HCT116 (cell line): ENCODE results near the gene MTARC2. TPM values are rescaled to one million over a fixed set of nuclear protein-coding genes. Genes with fewer than 3 reads are reported as not detected.

Experiments used
- ATAC-seq: fragments of 200-7000 bp; cut with Tn5 transposase; 2 replicates; pipeline ENCODE4 v1.9.1; 2020; ENCODE audit warnings: mild to moderate bottlenecking, moderate library complexity
- BruUV-seq: library from RNA; stranded (reverse); fragments of 400-500 nt; replicated peaks from 2 replicates; lab custom pipeline; 2021; lab: Mats Ljungman, UMichigan
- CTCF ChIA-PET: fragments of 300-600 bp; sonication (Branson Sonifier 250); formaldehyde crosslinking; loops from one replicate; lab custom pipeline; 2021; ENCODE audit warnings: antibody characterized with exemption; lab: Charles Lee
- POLR2A ChIA-PET: fragments of 300-600, 350-600 bp; sonication (Branson Sonifier 250); formaldehyde crosslinking; loops from one replicate; lab custom pipeline; 2021; ENCODE audit warnings: antibody characterized with exemption; lab: Charles Lee
- RAD21 ChIA-PET, 2 experiments: fragments of 300-600 bp; sonication (Branson Sonifier 250); formaldehyde crosslinking; loops; one replicate each; lab custom pipeline; 2023; ENCODE audit warnings: low total read pairs in 2 of 2; ENCODE audit not compliant: uncharacterized antibody in 2 of 2, unreplicated experiment in 2 of 2, low non-redundant PET in 1 of 2; lab: Charles Lee
- DNase-seq: peaks from one replicate; pipeline ENCODE4 v3.0.0-alpha.2; 2010; ENCODE audit warnings: low read depth, low spot score
- H2AFZ ChIP-seq: fragments of 200-600 bp; shearing (Covaris generic), sonication (generic); 2 replicates; pipeline ENCODE4 v1.6.1; 2017; ENCODE audit warnings: low read depth, mixed run types, mixed read lengths, antibody characterized with exemption, low read length; ENCODE audit not compliant: poor library complexity, severe bottlenecking
- H3K27ac ChIP-seq: 2 replicates; pipeline ENCODE4 v1.5.1; 2012; ENCODE audit warnings: low read depth, low read length
- H3K27me3 ChIP-seq: fragments of 200-600 bp; sonication (generic); 2 replicates; pipeline ENCODE4 v1.6.1; 2016; ENCODE audit warnings: mixed run types, low read length, mixed read lengths; ENCODE audit not compliant: insufficient read depth
- H3K36me3 ChIP-seq, 2 experiments: fragments of 200-500 bp in 1 of 2; fragments of 200-600 bp in 1 of 2; sonication (Bioruptor generic) in 1 of 2; sonication (generic) in 1 of 2; 2 replicates each; pipeline versions ENCODE4 v1.5.1 to v1.6.1; 2014 to 2016; ENCODE audit warnings: low read length in 2 of 2, inconsistent platforms in 1 of 2, mixed read lengths in 1 of 2, mixed run types in 1 of 2; ENCODE audit not compliant: insufficient read depth in 2 of 2, control insufficient read depth in 1 of 2
- H3K4me1 ChIP-seq, 2 experiments: fragments of 200-600 bp in 1 of 2; sonication (generic) in 1 of 2; 2 replicates each; pipeline versions ENCODE4 v1.5.1 to v1.6.1; 2012 to 2017; ENCODE audit warnings: low read length in 2 of 2, inconsistent platforms in 1 of 2, mild to moderate bottlenecking in 1 of 2, mixed read lengths in 1 of 2, mixed run types in 1 of 2, moderate library complexity in 1 of 2; ENCODE audit not compliant: insufficient read depth in 2 of 2, control insufficient read depth in 1 of 2
- H3K4me2 ChIP-seq: fragments of 200-600 bp; sonication (generic); 2 replicates; pipeline ENCODE4 v1.6.1; 2017; ENCODE audit warnings: mixed run types, low read length, mixed read lengths
- H3K4me3 ChIP-seq, 2 experiments: fragments of 200-600 bp in 1 of 2; sonication (generic) in 1 of 2; replicated peaks in 1 of 2; 2 replicates each; pipeline ENCODE4 v1.5.1; 2011 to 2016; ENCODE audit warnings: low read length in 2 of 2, control low read depth in 1 of 2, low read depth in 1 of 2, mild to moderate bottlenecking in 1 of 2, mixed read lengths in 1 of 2, mixed run types in 1 of 2
- H3K79me2 ChIP-seq: fragments of 200-600 bp; sonication (generic); 2 replicates; pipeline ENCODE4 v1.6.1; 2017; ENCODE audit warnings: mild to moderate bottlenecking, mixed run types, low read length, moderate library complexity, mixed read lengths; ENCODE audit not compliant: insufficient read depth
- H3K9ac ChIP-seq: fragments of 200-600 bp; sonication (generic); 2 replicates; pipeline ENCODE4 v1.6.1; 2016; ENCODE audit warnings: low read length, mixed read lengths
- H3K9me2 ChIP-seq: fragments of 200-600 bp; sonication (generic), shearing (Covaris generic); 2 replicates; pipeline ENCODE4 v1.6.1; 2017; ENCODE audit warnings: mixed run types, mild to moderate bottlenecking, moderate library complexity; ENCODE audit not compliant: insufficient read depth
- H3K9me3 ChIP-seq, 2 experiments: fragments of 200-500 bp in 1 of 2; fragments of 200-600 bp in 1 of 2; sonication (Bioruptor generic) in 1 of 2; sonication (generic) in 1 of 2; 2 replicates each; pipeline ENCODE4 v1.6.1; 2014 to 2017; ENCODE audit warnings: low read length in 2 of 2, mixed read lengths in 2 of 2, inconsistent platforms in 1 of 2, low read depth in 1 of 2, mild to moderate bottlenecking in 1 of 2, mixed run types in 1 of 2, moderate library complexity in 1 of 2; ENCODE audit not compliant: control insufficient read depth in 1 of 2, insufficient read depth in 1 of 2
- H4K20me1 ChIP-seq: fragments of 200-600 bp; sonication (generic), shearing (Covaris generic); 2 replicates; pipeline ENCODE4 v1.6.1; 2017; ENCODE audit warnings: mixed run types, mild to moderate bottlenecking, moderate library complexity; ENCODE audit not compliant: insufficient read depth
- CBX3 ChIP-seq: IDR thresholded peaks from 2 replicates; pipeline ENCODE4 v1.6.1; 2012; ENCODE audit warnings: low read depth
- CTCF ChIP-seq, 3 experiments: fragments of 200-600 bp in 1 of 3; sonication (generic) in 1 of 3; IDR thresholded peaks in 2 of 3; conservative IDR thresholded peaks in 1 of 3; 2 replicates each; pipeline ENCODE4 v1.5.1; 2012 to 2017; ENCODE audit warnings: low read depth in 2 of 3, low read length in 2 of 3, antibody characterized with exemption in 1 of 3, borderline replicate concordance in 1 of 3, control low read depth in 1 of 3, mild to moderate bottlenecking in 1 of 3, mixed read lengths in 1 of 3, mixed run types in 1 of 3, moderate library complexity in 1 of 3; ENCODE audit not compliant: insufficient read depth in 1 of 3
- EGR1 ChIP-seq: IDR thresholded peaks from 2 replicates; pipeline ENCODE4 v1.6.1; 2012; ENCODE audit warnings: low read depth
- EZH2 ChIP-seq: fragments of 200-600 bp; sonication (generic); IDR thresholded peaks from 2 replicates; pipeline ENCODE4 v1.6.1; 2017; ENCODE audit warnings: antibody characterized with exemption, mixed run types
- EZH2phosphoT487 ChIP-seq: fragments of 200-600 bp; IDR thresholded peaks from 2 replicates; pipeline ENCODE4 v1.6.1; 2018; ENCODE audit warnings: antibody characterized with exemption, borderline replicate concordance
- FOSL1 ChIP-seq: IDR thresholded peaks from 2 replicates; pipeline ENCODE4 v1.6.1; 2012; ENCODE audit warnings: low read depth
- JUND ChIP-seq: IDR thresholded peaks from 2 replicates; pipeline ENCODE4 v1.6.1; 2012
- MAX ChIP-seq: IDR thresholded peaks from 2 replicates; pipeline ENCODE4 v1.6.1; 2012
- POLR2AphosphoS5 ChIP-seq: IDR thresholded peaks from 2 replicates; pipeline ENCODE4 v1.6.1; 2011; ENCODE audit warnings: mild to moderate bottlenecking, low read depth, low read length, moderate library complexity
- RAD21 ChIP-seq: IDR thresholded peaks from 2 replicates; pipeline ENCODE4 v1.6.1; 2012; ENCODE audit warnings: low read depth, mild to moderate bottlenecking
- SRF ChIP-seq: IDR thresholded peaks from 2 replicates; pipeline ENCODE4 v1.6.1; 2012; ENCODE audit warnings: low read depth
- TCF7L2 ChIP-seq: IDR thresholded peaks from 2 replicates; pipeline ENCODE4 v1.7.0; 2011; ENCODE audit warnings: borderline replicate concordance, inconsistent platforms; ENCODE audit not compliant: insufficient read depth, insufficient read length; ENCODE audit errors: extremely low read depth
- intact Hi-C: fragments of 100-400 bp; cut with micrococcal nuclease; formaldehyde crosslinking; loops from 2 replicates; pipeline ENCODE4 v1.10.0; 2022
- total RNA-seq: library from RNA; stranded (reverse); gene quantifications from one replicate; pipeline ENCODE4 v1.2.1, GENCODE V29; 2021; ENCODE audit not compliant: unreplicated experiment
- TF ChIP-seq, protein P1 (sequence below): IDR thresholded peaks from 2 replicates; pipeline ENCODE4 v1.6.1; 2012; ENCODE audit warnings: low read depth

The MTARC2 gene
- total RNA-seq, 1 experiment from 2014 or later = 16.6 TPM

DNA sequence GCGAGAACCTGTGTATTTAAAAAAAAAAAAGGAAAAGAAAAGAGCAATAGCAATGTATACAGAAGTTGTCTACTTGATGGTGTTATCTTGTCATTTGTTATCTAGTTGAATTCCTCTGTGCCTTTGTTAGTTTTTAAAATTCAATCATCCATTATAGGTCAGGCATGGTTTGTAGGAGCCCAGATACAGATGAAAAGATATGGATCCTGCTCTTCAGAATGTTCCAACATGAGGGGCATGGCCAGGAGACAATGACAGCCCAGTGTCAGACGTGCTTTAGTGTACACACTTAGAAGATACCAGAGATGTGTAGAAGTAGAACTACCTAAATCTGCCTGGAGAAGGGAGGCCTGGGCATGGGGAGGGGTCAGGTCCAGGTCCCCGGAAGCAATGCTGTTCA is 16.6 kb downstream of the MTARC2 start (continued):
- TF ChIP-seq MAX (no peak), TCF7L2 (no peak), SRF (no peak)

DNA sequence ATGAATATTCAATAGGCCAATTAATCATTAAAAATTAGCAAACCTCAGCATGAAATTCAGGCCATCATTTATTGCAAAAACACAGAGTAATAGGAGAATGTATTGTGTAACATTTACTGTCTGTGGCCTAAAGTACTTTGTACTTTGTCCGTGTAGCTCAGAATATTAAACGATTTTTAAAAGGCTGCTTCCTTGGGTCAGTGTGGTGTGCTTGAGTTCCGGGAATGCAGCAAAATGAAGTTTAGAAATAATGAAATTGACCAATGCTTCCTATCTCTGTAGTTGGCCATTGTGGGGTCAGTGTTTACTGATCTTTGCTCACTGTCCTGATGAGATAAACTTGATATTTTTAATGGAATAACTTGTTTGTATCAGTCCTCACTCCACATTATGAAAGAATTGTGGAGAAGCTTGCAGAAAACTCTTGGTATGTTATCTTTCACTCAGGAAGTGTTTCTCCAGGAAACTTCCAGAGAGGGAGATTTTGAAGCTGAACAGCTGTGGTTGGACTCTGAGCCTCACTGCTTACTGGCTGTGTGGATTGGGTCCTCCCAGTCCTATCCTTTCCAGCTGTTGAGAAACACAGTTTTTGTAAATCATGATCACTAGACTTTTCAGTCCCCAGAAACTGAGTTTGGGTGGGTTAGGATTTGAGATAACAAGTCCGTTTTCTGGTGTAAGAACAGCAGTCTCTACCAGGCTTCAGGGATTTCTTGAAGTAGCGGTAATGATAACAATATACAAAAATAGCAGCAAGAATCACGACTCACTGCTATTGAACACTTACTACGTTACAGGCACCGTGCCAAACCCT is 19.4 kb downstream of the MTARC2 start:
- Histone ChIP-seq H3K36me3 (peaks cover 0 to 2% of the 10 kb centered on the region in 2 experiments; a peak in 1 of 4 replicates), H3K4me3 (no peak overlapping the region), H3K9me2 (no peaks in the 10 kb centered on the region), H3K9ac (no peak overlapping the region), H3K27ac (no peak overlapping the region), H4K20me1 (no peaks in the 10 kb centered on the region), H3K4me1 (no peaks in the 10 kb centered on the region), H3K27me3 (no peaks in the 10 kb centered on the region)
- intact Hi-C loops = no loop called here
- DNase-seq (no peak), ATAC-seq (no peak)
- CTCF ChIA-PET = no interaction called here
- POLR2A ChIA-PET = no interaction called here
- RAD21 ChIA-PET = no interaction called here
- TF ChIP-seq EZH2phosphoT487 (no peak), EZH2 (no peak), RAD21 (no peak), CTCF (IDR thresholded peaks at IDR 0.05 in 2 of 3, conservative IDR thresholded peaks at IDR 0.05 in 1 of 3; ENCODE audit: borderline replicate concordance in 1 of 3, insufficient read depth in 1 of 3, low read depth in 2 of 3, low read length in 2 of 3) (no peak), TCF7L2 (no peak), FOSL1 (no peak), SRF (no peak), EGR1 (no peak), CBX3 (no peak), JUND (no peak), POLR2AphosphoS5 (no peak)
- TF ChIP-seq, protein P1, sequence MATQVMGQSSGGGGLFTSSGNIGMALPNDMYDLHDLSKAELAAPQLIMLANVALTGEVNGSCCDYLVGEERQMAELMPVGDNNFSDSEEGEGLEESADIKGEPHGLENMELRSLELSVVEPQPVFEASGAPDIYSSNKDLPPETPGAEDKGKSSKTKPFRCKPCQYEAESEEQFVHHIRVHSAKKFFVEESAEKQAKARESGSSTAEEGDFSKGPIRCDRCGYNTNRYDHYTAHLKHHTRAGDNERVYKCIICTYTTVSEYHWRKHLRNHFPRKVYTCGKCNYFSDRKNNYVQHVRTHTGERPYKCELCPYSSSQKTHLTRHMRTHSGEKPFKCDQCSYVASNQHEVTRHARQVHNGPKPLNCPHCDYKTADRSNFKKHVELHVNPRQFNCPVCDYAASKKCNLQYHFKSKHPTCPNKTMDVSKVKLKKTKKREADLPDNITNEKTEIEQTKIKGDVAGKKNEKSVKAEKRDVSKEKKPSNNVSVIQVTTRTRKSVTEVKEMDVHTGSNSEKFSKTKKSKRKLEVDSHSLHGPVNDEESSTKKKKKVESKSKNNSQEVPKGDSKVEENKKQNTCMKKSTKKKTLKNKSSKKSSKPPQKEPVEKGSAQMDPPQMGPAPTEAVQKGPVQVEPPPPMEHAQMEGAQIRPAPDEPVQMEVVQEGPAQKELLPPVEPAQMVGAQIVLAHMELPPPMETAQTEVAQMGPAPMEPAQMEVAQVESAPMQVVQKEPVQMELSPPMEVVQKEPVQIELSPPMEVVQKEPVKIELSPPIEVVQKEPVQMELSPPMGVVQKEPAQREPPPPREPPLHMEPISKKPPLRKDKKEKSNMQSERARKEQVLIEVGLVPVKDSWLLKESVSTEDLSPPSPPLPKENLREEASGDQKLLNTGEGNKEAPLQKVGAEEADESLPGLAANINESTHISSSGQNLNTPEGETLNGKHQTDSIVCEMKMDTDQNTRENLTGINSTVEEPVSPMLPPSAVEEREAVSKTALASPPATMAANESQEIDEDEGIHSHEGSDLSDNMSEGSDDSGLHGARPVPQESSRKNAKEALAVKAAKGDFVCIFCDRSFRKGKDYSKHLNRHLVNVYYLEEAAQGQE = no peak
- TF ChIP-seq, all 23 proteins: peak for 0
- Histone ChIP-seq H3K4me2 (no peak overlapping the region), H3K79me2 (no peaks in the 10 kb centered on the region), H3K9me3 (no peaks in the 10 kb centered on the region), H2AFZ (no peak overlapping the region)
- no TSS peak for BruUV-seq
